HepG2 (cell line): ENCODE data around the gene CELF5. TPM values are rescaled to one million over a fixed set of nuclear protein-coding genes. Genes with fewer than 3 reads are reported as not detected.

ENCODE experiments used
- ATAC-seq: fragments of 200-7000 bp; cut with Tn5 transposase; 3 replicates; pipeline ENCODE4 v1.9.1; 2020; ENCODE audit warnings: mild to moderate bottlenecking, moderate library complexity
- BruUV-seq: library from RNA; stranded (reverse); fragments of 400-500 nt; replicated peaks from 2 replicates; lab custom pipeline; 2021; lab: Mats Ljungman, UMichigan
- CTCF ChIA-PET: fragments of 300-600 bp; formaldehyde crosslinking; extraction: SDS; loops from one replicate; lab custom pipeline; 2021; ENCODE audit warnings: low total read pairs, inconsistent platforms, low intra/inter-chr PET ratio; lab: Yijun Ruan, JAX
- POLR2A ChIA-PET: fragments of 350-600 bp; sonication (Branson Sonifier 250); formaldehyde crosslinking; loops from one replicate; lab custom pipeline; 2020; ENCODE audit warnings: antibody characterized with exemption, inconsistent platforms; lab: Yijun Ruan, JAX
- DNase-seq: peaks from one replicate; pipeline ENCODE4 v3.0.0-alpha.2; 2015; ENCODE audit warnings: low spot score
- FAIRE-seq: peaks from 3 replicates; lab custom pipeline; 2011; peaks lifted over from hg19 to GRCh38; lab: Jason Lieb, UNC
- H2AFZ ChIP-seq: one replicate; pipeline ENCODE4 v1.6.1; 2011; ENCODE audit warnings: low read length, inconsistent platforms
- H3K27ac ChIP-seq: fragments of 300-600 bp; 3 replicates; pipeline ENCODE4 v1.8.0; 2011; ENCODE audit warnings: mixed run types, mild to moderate bottlenecking, mixed read lengths, low read length, inconsistent platforms; ENCODE audit not compliant: insufficient read depth; ENCODE audit errors: extremely low read length
- H3K27me3 ChIP-seq, 2 experiments: fragments of 200-600 bp in 1 of 2; 2 replicates in 1 of 2; 3 replicates in 1 of 2; pipeline versions ENCODE4 v1.6.0 to v1.8.0; 2011; ENCODE audit warnings: low read length in 2 of 2, mild to moderate bottlenecking in 2 of 2, moderate library complexity in 2 of 2, inconsistent platforms in 1 of 2; ENCODE audit not compliant: insufficient read depth in 2 of 2, control insufficient read depth in 1 of 2
- H3K36me3 ChIP-seq, 2 experiments: fragments of 200-600 bp in 1 of 2; replicated peaks in 1 of 2; 2 replicates in 1 of 2; 3 replicates in 1 of 2; pipeline versions ENCODE4 v1.5.1 to v1.8.0; 2011; ENCODE audit warnings: low read length in 2 of 2, inconsistent platforms in 1 of 2; ENCODE audit not compliant: insufficient read depth in 2 of 2, control insufficient read depth in 1 of 2
- H3K4me1 ChIP-seq: 2 replicates; pipeline ENCODE4 v1.5.1; 2012; ENCODE audit warnings: low read length, inconsistent platforms; ENCODE audit not compliant: insufficient read depth
- H3K4me2 ChIP-seq: 2 replicates; pipeline ENCODE4 v1.6.0; 2011; ENCODE audit warnings: low read depth, low read length, inconsistent platforms
- H3K4me3 ChIP-seq, 3 experiments: fragments of 200-600 bp in 1 of 3; sonication (generic), shearing (Covaris generic) in 1 of 3; replicated peaks in 1 of 3; 2 replicates each; pipeline ENCODE4 v1.5.1; 2011 to 2016; ENCODE audit warnings: low read length in 3 of 3, inconsistent platforms in 2 of 3, low read depth in 2 of 3, mild to moderate bottlenecking in 2 of 3, control low read depth in 1 of 3, mixed read lengths in 1 of 3; ENCODE audit not compliant: insufficient read depth in 1 of 3
- H3K79me2 ChIP-seq: one replicate; pipeline ENCODE4 v1.6.1; 2011; ENCODE audit warnings: low read length, inconsistent platforms; ENCODE audit not compliant: insufficient read depth
- H3K9ac ChIP-seq: 2 replicates; pipeline ENCODE4 v1.6.0; 2011; ENCODE audit warnings: mild to moderate bottlenecking, low read depth, low read length, inconsistent platforms; ENCODE audit not compliant: insufficient read depth
- H3K9me3 ChIP-seq: 2 replicates; pipeline ENCODE4 v1.5.1; 2012; ENCODE audit warnings: mild to moderate bottlenecking, low read length
- H4K20me1 ChIP-seq: 2 replicates; pipeline ENCODE4 v1.6.0; 2011; ENCODE audit warnings: inconsistent platforms, mild to moderate bottlenecking, low read length, moderate library complexity; ENCODE audit not compliant: insufficient read depth
- BORCS8-MEF2B ChIP-seq: sonication (generic); formaldehyde crosslinking; IDR thresholded peaks from 2 replicates; pipeline ENCODE4 v1.8.0; 2022; ENCODE audit warnings: mild to moderate bottlenecking, missing genetic modification reagents
- HOMEZ ChIP-seq: IDR thresholded peaks from 2 replicates; pipeline ENCODE4 v1.6.1; 2016; ENCODE audit warnings: low read depth
- MATR3 ChIP-seq: sonication (generic); formaldehyde crosslinking; IDR thresholded peaks from 2 replicates; pipeline ENCODE4 v1.4.0; 2020; ENCODE audit warnings: missing genetic modification reagents
- MEIS2 ChIP-seq: sonication (generic); formaldehyde crosslinking; IDR thresholded peaks from 2 replicates; pipeline ENCODE4 v1.9.0; 2021; ENCODE audit warnings: mild to moderate bottlenecking, missing genetic modification reagents
- MZF1 ChIP-seq: sonication (generic); formaldehyde crosslinking; IDR thresholded peaks from 2 replicates; pipeline ENCODE4 v1.8.1; 2023; ENCODE audit warnings: mild to moderate bottlenecking, missing genetic modification reagents, borderline replicate concordance
- SKI ChIP-seq: fragments of 450-650 bp; IDR thresholded peaks from one replicate; pipeline ENCODE4 v1.6.1; 2018; ENCODE audit warnings: mild to moderate bottlenecking; ENCODE audit not compliant: partially characterized antibody
- THAP7 ChIP-seq: sonication (generic); formaldehyde crosslinking; IDR thresholded peaks from 2 replicates; pipeline ENCODE4 v1.8.1; 2023; ENCODE audit warnings: mild to moderate bottlenecking, missing genetic modification reagents
- ZMYM2 ChIP-seq: sonication (generic); formaldehyde crosslinking; IDR thresholded peaks from 2 replicates; pipeline ENCODE4 v1.8.0; 2022; ENCODE audit warnings: mild to moderate bottlenecking, missing genetic modification reagents
- ZMYM3 ChIP-seq: sonication (generic); formaldehyde crosslinking; IDR thresholded peaks from 2 replicates; pipeline ENCODE4 v1.5.1; 2020; ENCODE audit warnings: mild to moderate bottlenecking, missing genetic modification reagents
- ZNF24 ChIP-seq: fragments of 450-650 bp; IDR thresholded peaks from 2 replicates; pipeline ENCODE4 v1.6.1; 2017; ENCODE audit warnings: antibody characterized with exemption, mild to moderate bottlenecking
- ZNF253 ChIP-seq: sonication (generic); formaldehyde crosslinking; IDR thresholded peaks from 2 replicates; pipeline ENCODE4 v1.8.0; 2022; ENCODE audit warnings: mild to moderate bottlenecking, missing genetic modification reagents, borderline replicate concordance
- ZNF570 ChIP-seq: sonication (generic); formaldehyde crosslinking; IDR thresholded peaks from 2 replicates; pipeline ENCODE4 v1.4.0; 2020; ENCODE audit warnings: mild to moderate bottlenecking, missing genetic modification reagents, borderline replicate concordance
- ZNF572 ChIP-seq: sonication (generic); formaldehyde crosslinking; IDR thresholded peaks from 2 replicates; pipeline ENCODE4 v1.5.1; 2020; ENCODE audit warnings: mild to moderate bottlenecking, missing genetic modification reagents
- ZNF678 ChIP-seq: sonication (generic); formaldehyde crosslinking; IDR thresholded peaks from 2 replicates; pipeline ENCODE4 v1.4.0; 2020; ENCODE audit warnings: mild to moderate bottlenecking, missing genetic modification reagents
- ZNF766 ChIP-seq: sonication (generic); formaldehyde crosslinking; IDR thresholded peaks from 2 replicates; pipeline ENCODE4 v1.5.0; 2020; ENCODE audit warnings: missing genetic modification reagents, borderline replicate concordance
- WGBS: methylation state at CpG from one replicate; pipeline ENCODE4 v1.1.6; 2017; ENCODE audit warnings: low lambda C conversion rate; 5-methylcytosine and 5-hydroxymethylcytosine counted together
- in situ Hi-C: cut with HindIII; loops from 2 replicates; pipeline ENCODE4 v1.10.0; 2017; ENCODE audit warnings: low pct_unique_long_range_greater_than_20kb; ENCODE audit not compliant: extremely low pct_ligation_motif_present
- intact Hi-C: fragments of 100-400 bp; cut with micrococcal nuclease; formaldehyde crosslinking; loops from one replicate; pipeline ENCODE4 v1.10.0; 2022; ENCODE audit not compliant: unreplicated experiment
- polyA plus RNA-seq, 8 experiments: library from polyadenylated mRNA; depleted of rRNA in 3 of 8; stranded (reverse) in 7 of 8; unstranded in 1 of 8; fragments of >200 nt; fragmentation: Illumina TruSeq in 4 of 8; extraction: Trizol in 4 of 8; gene quantifications; 2 replicates each; pipeline versions ENCODE4 v1.2.1 to v1.2.3, GENCODE V29; 2011 to 2016; ENCODE audit warnings: low read depth in 4 of 8, missing spikeins in 1 of 8, mixed read lengths in 1 of 8; ENCODE audit not compliant: insufficient read depth in 1 of 8
- total RNA-seq, 5 experiments: library from RNA; depleted of rRNA; stranded (reverse); fragments of >200 nt; fragmentation: Illumina TruSeq; extraction: Trizol; gene quantifications; 2 replicates each; pipeline ENCODE4 v1.2.3, GENCODE V29; 2016; ENCODE audit warnings: low read depth in 1 of 5
- TF ChIP-seq, protein P1 (sequence below), 2 experiments: fragments of 450-650 bp in 1 of 2; sonication (generic) in 1 of 2; formaldehyde crosslinking; IDR thresholded peaks; 2 replicates each; pipeline versions ENCODE4 v1.5.0 to v1.8.0; 2020 to 2022; ENCODE audit warnings: mild to moderate bottlenecking in 1 of 2, missing genetic modification reagents in 1 of 2

The CELF5 gene
- total and polyA plus RNA-seq, 2 of the 13 experiments (the other 11 are each of a cell fraction or from before 2014, with no cell fraction given), result 0.31 to 0.84 TPM

GRCh38 chr19:3229888-3230496 is 5.5 kb downstream of the CELF5 start:
- Histone ChIP-seq H4K20me1 (no peaks in the 10 kb centered on the region), H3K4me2 (no peak overlapping the region), H3K27ac (no peak overlapping the region), H3K9ac (no peak overlapping the region), H3K9me3 (no peaks in the 10 kb centered on the region), H3K4me1 (no peaks in the 10 kb centered on the region), H3K36me3 (no peaks in the 10 kb centered on the region), H2AFZ (no peak overlapping the region), H3K79me2 (no peaks in the 10 kb centered on the region), H3K4me3 (no peak overlapping the region), H3K27me3 (peaks cover 2 to 43% of the 10 kb centered on the region in 2 experiments; a peak in 4 of 5 replicates)
- CTCF ChIA-PET, result no interaction called here
- ATAC-seq (no peak), FAIRE-seq (no peak), DNase-seq (no peak)
- in situ Hi-C loops (no loop called here), intact Hi-C loops (no loop called here)
- 12% methylated on average over 2 of the region's 4 CpGs for WGBS
- TF ChIP-seq MEIS2 (CRISPR knock-in tag) (no peak), ZNF24 (peak; percentile 49; the same call in 1 of the 2 replicates)
- POLR2A ChIA-PET, result no interaction called here
- BruUV-seq, result no TSS peak

DNA sequence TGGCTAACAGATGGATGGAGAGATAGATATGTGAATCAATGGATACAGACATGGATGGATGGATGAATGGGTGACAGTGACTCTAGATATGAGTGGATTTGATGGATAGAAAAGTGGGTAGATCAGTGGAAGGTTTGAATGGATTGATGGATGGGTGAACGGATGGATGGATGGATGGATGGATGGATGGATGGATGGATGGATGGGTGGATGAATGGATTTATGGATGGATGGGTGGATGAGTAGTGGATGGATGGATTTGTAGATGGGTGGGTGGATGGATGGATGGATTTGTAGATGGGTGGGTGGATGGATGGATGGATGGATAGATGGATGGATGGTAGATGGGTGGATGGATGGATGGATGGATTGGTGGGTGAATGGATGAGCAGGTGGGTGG is 6.8 kb downstream of the CELF5 start:
- Histone ChIP-seq H2AFZ (no peak overlapping the region), H3K27me3 (peaks cover 2 to 33% of the 10 kb centered on the region in 2 experiments; a peak in 4 of 5 replicates), H3K27ac (no peak overlapping the region), H3K4me3 (no peak overlapping the region), H3K9ac (no peak overlapping the region), H3K36me3 (no peaks in the 10 kb centered on the region), H3K4me1 (no peaks in the 10 kb centered on the region), H3K4me2 (no peak overlapping the region), H3K9me3 (no peaks in the 10 kb centered on the region), H3K79me2 (no peaks in the 10 kb centered on the region), H4K20me1 (no peaks in the 10 kb centered on the region)
- CTCF ChIA-PET, result no interaction called here
- ATAC-seq (no peak), FAIRE-seq (no peak), DNase-seq (no peak)
- 43% methylated on average over 1 of the region's 1 CpG for WGBS
- intact Hi-C loops, result no loop called here
- in situ Hi-C loops, result no loop called here
- POLR2A ChIA-PET, result no interaction called here
- no TSS peak for BruUV-seq
- no peak for TF ChIP-seq SKI
- no peak for TF ChIP-seq MATR3 (CRISPR knock-in tag)
- TF ChIP-seq ZMYM2, result no peak
- TF ChIP-seq MZF1 (CRISPR knock-in tag), result no peak
- TF ChIP-seq ZNF570, result no peak
- no peak for TF ChIP-seq ZNF572 (CRISPR knock-in tag)
- no peak for TF ChIP-seq HOMEZ (CRISPR knock-in tag)
- no peak for TF ChIP-seq BORCS8-MEF2B
- TF ChIP-seq, protein P1, sequence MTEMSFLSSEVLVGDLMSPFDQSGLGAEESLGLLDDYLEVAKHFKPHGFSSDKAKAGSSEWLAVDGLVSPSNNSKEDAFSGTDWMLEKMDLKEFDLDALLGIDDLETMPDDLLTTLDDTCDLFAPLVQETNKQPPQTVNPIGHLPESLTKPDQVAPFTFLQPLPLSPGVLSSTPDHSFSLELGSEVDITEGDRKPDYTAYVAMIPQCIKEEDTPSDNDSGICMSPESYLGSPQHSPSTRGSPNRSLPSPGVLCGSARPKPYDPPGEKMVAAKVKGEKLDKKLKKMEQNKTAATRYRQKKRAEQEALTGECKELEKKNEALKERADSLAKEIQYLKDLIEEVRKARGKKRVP (CRISPR knock-in tag; IDR thresholded peaks at IDR 0.05), result no peak
- TF ChIP-seq ZNF253 (CRISPR knock-in tag), result no peak
- no peak for TF ChIP-seq ZMYM3
- no peak for TF ChIP-seq THAP7 (CRISPR knock-in tag)
- no peak for TF ChIP-seq ZNF766 (CRISPR knock-in tag)
- no peak for TF ChIP-seq ZNF678 (CRISPR knock-in tag)
